BJ (cell line): ENCODE data around the gene SOX15. TPM values are rescaled to one million over a fixed set of nuclear protein-coding genes. Genes with fewer than 3 reads are reported as not detected.
A peak's percentile ranks its signal among the peaks of the same experiment; 100 is the strongest.

Experiments used
- CTCF ChIA-PET: fragments of 350-600 bp; formaldehyde crosslinking; extraction: SDS; loops from one replicate; lab custom pipeline; 2021; ENCODE audit warnings: antibody characterized with exemption, inconsistent platforms; lab: Yijun Ruan, JAX
- POLR2A ChIA-PET: fragments of 300-600 bp; sonication (Branson Sonifier 250); formaldehyde crosslinking; extraction: SDS; loops from one replicate; lab custom pipeline; 2021; ENCODE audit warnings: antibody characterized with exemption; lab: Charles Lee
- DNase-seq: peaks from one replicate; pipeline ENCODE4 v3.0.0-alpha.2; 2011; ENCODE audit warnings: low read depth
- H3K27me3 ChIP-seq: 2 replicates; pipeline ENCODE4 v1.6.0; 2011; ENCODE audit warnings: low read length; ENCODE audit not compliant: control insufficient read depth, insufficient read depth
- H3K36me3 ChIP-seq: 2 replicates; pipeline ENCODE4 v1.5.1; 2011; ENCODE audit warnings: low read length; ENCODE audit not compliant: control insufficient read depth, insufficient read depth
- H3K4me3 ChIP-seq: 2 replicates; pipeline ENCODE4 v1.5.1; 2011; ENCODE audit warnings: low read depth, mild to moderate bottlenecking, control low read depth, low read length
- polyA plus RNA-seq: library from polyadenylated mRNA; depleted of rRNA; stranded (reverse); fragments of >200 nt; gene quantifications from 2 replicates; pipeline ENCODE4 v1.2.3, GENCODE V29; 2011
- TF ChIP-seq, protein P1 (sequence below): IDR thresholded peaks from 2 replicates; pipeline ENCODE4 v1.5.1; 2011; ENCODE audit warnings: low read depth, mild to moderate bottlenecking, control low read depth, inconsistent platforms, low read length, moderate library complexity; ENCODE audit not compliant: insufficient read depth

Gene SOX15
- polyA plus RNA-seq, 1 experiment = 0.34 TPM

DNA sequence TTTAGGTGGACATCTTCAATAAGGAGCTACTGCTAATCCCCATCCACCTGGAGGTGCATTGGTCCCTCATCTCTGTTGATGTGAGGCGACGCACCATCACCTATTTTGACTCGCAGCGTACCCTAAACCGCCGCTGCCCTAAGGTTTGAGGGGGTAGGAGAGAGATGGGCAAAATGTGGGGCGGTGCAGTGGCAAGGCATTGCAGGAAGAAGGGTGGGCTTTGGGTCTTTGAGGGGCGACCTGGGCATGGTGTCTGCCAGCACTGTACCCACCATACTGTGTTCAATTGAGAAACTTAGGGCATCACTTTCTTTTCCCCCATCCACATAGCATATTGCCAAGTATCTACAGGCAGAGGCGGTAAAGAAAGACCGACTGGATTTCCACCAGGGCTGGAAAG lies 19.5 kb downstream of the SOX15 start:
- CTCF ChIA-PET = interaction anchor here (0.6 to 4.1 kb wide), 6 partner anchors 9 to 214 kb away, joined by 3 to 20 read pairs (median 4); partner anchors contain the start of genes CD68, SENP3 and TMEM102

DNA sequence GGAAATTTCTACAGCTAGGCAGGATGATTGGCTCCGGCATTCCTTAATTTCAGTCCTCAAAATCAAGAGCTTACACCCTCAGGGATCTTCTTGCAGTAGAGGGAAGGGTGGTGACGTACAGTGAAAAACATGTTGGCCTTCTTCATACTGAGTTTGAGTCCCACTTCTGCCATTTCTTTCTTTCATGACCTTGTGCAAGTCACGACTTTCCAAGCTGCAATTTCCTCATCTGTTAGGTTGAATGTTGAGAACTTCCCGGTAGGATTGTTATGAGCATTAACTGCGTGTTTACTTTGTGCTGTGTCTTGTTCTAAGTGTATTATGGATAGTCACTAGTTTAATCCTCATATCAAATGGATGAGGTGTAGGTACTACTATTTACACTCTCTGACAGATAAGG lies 20.3 kb downstream of the SOX15 start:
- ChIA-PET POLR2A (interaction anchor here (0.6 kb wide), 2 partner anchors 34 to 129 kb away, joined by 6 to 18 read pairs; no protein-coding TSS in a partner anchor), CTCF (interaction anchor here (1.5 to 4.1 kb wide), 2 partner anchors 8 to 21 kb away, joined by 5 to 20 read pairs; partner anchors contain the start of genes SENP3 and SOX15)
- Histone ChIP-seq H3K4me3 (no peak overlapping the region), H3K36me3 (peaks cover 32% of the 10 kb centered on the region), H3K27me3 (no peaks in the 10 kb centered on the region)
- TF ChIP-seq, protein P1, sequence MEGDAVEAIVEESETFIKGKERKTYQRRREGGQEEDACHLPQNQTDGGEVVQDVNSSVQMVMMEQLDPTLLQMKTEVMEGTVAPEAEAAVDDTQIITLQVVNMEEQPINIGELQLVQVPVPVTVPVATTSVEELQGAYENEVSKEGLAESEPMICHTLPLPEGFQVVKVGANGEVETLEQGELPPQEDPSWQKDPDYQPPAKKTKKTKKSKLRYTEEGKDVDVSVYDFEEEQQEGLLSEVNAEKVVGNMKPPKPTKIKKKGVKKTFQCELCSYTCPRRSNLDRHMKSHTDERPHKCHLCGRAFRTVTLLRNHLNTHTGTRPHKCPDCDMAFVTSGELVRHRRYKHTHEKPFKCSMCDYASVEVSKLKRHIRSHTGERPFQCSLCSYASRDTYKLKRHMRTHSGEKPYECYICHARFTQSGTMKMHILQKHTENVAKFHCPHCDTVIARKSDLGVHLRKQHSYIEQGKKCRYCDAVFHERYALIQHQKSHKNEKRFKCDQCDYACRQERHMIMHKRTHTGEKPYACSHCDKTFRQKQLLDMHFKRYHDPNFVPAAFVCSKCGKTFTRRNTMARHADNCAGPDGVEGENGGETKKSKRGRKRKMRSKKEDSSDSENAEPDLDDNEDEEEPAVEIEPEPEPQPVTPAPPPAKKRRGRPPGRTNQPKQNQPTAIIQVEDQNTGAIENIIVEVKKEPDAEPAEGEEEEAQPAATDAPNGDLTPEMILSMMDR = no peak
- DNase-seq = no peak

More for the DNA sequence above, 19.5 kb downstream of the SOX15 start:
- Histone ChIP-seq H3K36me3 (peaks cover 34% of the 10 kb centered on the region), H3K4me3 (no peak overlapping the region), H3K27me3 (no peaks in the 10 kb centered on the region)
- TF ChIP-seq, protein P1 = no peak
- POLR2A ChIA-PET = no interaction called here
- no peak for DNase-seq

DNA sequence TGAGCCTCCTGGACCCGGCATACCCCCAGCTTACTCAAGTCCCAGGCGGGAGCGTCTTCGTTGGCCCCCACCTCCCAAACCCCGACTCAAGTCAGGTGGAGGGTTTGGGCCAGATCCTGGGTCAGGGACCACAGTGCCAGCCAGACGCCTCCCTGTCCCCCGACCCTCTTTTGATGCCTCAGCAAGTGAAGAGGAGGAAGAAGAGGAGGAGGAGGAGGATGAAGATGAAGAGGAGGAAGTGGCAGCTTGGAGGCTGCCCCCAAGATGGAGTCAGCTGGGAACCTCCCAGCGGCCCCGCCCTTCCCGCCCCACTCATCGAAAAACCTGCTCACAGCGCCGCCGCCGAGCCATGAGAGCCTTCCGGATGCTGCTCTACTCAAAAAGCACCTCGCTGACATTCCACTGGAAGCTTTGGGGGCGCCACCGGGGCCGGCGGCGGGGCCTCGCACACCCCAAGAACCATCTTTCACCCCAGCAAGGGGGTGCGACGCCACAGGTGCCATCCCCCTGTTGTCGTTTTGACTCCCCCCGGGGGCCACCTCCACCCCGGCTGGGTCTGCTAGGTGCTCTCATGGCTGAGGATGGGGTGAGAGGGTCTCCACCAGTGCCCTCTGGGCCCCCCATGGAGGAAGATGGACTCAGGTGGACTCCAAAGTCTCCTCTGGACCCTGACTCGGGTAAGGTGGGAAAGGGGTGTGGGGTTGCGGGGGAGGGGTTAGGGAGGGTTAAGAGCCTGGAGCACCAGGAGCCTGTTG lies 26.6 kb downstream of the SOX15 start:
- TF ChIP-seq, protein P1 = no peak
- ChIA-PET CTCF (no interaction called here), POLR2A (no interaction called here)

DNA sequence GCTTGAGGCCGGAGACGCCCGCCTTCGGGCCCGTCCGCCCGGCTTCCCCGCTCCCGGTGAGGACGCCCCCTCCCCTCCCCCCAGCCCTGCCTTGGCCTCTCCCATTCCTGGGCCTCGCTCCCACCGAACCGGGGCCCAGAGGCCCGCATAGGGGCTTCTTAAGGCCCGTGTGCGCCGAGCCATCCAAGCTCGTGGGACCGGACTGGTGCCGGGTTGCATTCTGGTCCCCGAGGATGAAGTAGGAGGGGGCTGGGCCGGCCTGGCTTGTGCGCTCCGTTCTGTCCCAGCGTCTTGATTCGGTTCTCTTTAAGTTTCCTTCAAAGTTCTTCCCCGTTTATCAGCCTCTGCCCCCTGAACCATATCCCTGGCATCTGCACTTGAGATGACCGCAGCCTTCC lies 27.7 kb downstream of the SOX15 start:
- ChIA-PET CTCF (interaction anchor here (0.8 to 3.7 kb wide), 6 partner anchors 8 to 212 kb away, joined by 3 to 95 read pairs (median 16); partner anchors contain the start of genes SAT2 and TMEM102), POLR2A (no interaction called here)
- H3K36me3 ChIP-seq = peaks cover 13% of the 10 kb centered on the region
- no peaks in the 10 kb centered on the region for H3K27me3 ChIP-seq
- TF ChIP-seq, protein P1 = no peak
- peak overlapping the region; percentile 85 for H3K4me3 ChIP-seq
- no peak for DNase-seq

More for the DNA sequence above, 26.6 kb downstream of the SOX15 start:
- peak overlapping the region; percentile 85 for H3K4me3 ChIP-seq
- peaks cover 14% of the 10 kb centered on the region for H3K36me3 ChIP-seq
- H3K27me3 ChIP-seq = no peaks in the 10 kb centered on the region
- DNase-seq = no peak

DNA sequence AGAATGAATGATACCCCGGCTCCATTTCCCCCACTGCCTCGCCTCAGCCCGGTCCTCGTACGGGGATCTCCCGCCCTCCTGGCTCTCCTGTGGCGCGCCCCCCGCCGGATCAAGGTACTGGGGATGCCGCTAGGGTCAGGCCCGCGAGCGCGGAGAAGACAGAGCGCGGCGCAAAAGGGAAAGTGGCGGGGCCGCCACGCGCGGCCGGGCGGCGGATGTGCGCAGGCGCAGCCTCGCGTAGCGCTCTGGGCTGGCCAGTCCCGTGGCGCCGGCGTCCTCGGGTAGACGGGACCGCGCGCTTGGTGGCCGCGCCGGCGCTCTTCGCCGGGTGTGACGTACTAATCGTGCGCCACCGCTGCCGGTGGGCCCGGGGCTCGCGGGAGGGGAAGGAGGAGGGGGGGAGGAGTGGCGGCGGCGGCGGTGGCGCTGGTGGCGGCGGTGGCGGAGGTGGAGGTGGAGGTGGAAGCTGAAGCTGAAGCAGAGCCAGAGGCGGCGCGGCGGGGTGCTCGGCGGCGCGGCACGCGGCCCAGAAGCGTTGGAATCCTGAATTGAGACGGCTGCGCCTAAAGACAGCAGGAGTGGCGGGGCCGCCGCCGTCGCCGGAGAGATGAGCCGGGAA lies 28.2 kb downstream of the SOX15 start, which contains the start of gene SENP3:
Gene SENP3 (plus strand): TSS at position 331 of the 619 bp plus-strand sequence. CDS start 1,158 bp downstream, outside the sequence.
- TF ChIP-seq, protein P1 = no peak
- POLR2A ChIA-PET = interaction anchor here (0.6 to 1.1 kb wide), 2 partner anchors 13 to 232 kb away, joined by 3 read pairs; partner anchors contain the start of gene NEURL4
- CTCF ChIA-PET = interaction anchor here (0.8 to 3.7 kb wide), 29 partner anchors 9 to 516 kb away, joined by 3 to 95 read pairs (median 7); partner anchors contain the start of genes MPDU1, SAT2, TMEM102 and TMEM256
- H3K36me3 ChIP-seq = peaks cover 13% of the 10 kb centered on the region
- peak within 1 kb of the TSS; percentile 85 for H3K4me3 ChIP-seq
- DNase-seq = no peak
- no peaks in the 10 kb centered on the region for H3K27me3 ChIP-seq
